SHP77 treated with DMSO at 0.1 percent for 48 hours (cell line): ENCODE results near the gene GPR148.
"Not testable (repeated sequence)": the region's sequence is repeated elsewhere in the genome, so short reads cannot be mapped to it uniquely, and the experiment has no call there.

Experiments used
- DNase-seq: peaks from one replicate; lab custom pipeline; 2025; lab: John Stamatoyannopoulos, UW

Gene GPR148

GRCh38 chr2:130728549-130729316 lies at the start of gene GPR148:
TSS of gene GPR148 (plus strand) at chr2:130729070. CDS start at chr2:130729152, 82 bp downstream.
- DNase-seq, result no peak

- DNase-seq, result not testable (repeated sequence)
Observed at GRCh38 chr2:130692041-130692770, 36.7 kb upstream of the GPR148 start.

- not testable (repeated sequence) for DNase-seq
Observed at GRCh38 chr2:130693474-130693873, 35.4 kb upstream of the GPR148 start.

GRCh38 chr2:130703250-130703649 lies 25.6 kb upstream of the GPR148 start:
- not testable (repeated sequence) for DNase-seq

GRCh38 chr2:130714795-130715194 lies 14.1 kb upstream of the GPR148 start:
- not testable (repeated sequence) for DNase-seq

- no peak for DNase-seq
Observed at GRCh38 chr2:130720036-130720435, 8.8 kb upstream of the GPR148 start.

GRCh38 chr2:130720528-130720927 lies 8.3 kb upstream of the GPR148 start:
- no peak for DNase-seq

- no peak for DNase-seq
Observed at GRCh38 chr2:130724455-130724854, 4.4 kb upstream of the GPR148 start.

- DNase-seq, result no peak
Observed at GRCh38 chr2:130726614-130727180, 2.2 kb upstream of the GPR148 start.

- DNase-seq, result no peak
Observed at GRCh38 chr2:130727286-130727924, 1.5 kb upstream of the GPR148 start.

GRCh38 chr2:130728007-130728454 lies 839 bp upstream of the GPR148 start:
- DNase-seq, result no peak

GRCh38 chr2:130729322-130730299 lies 741 bp downstream of the GPR148 start:
- no peak for DNase-seq

GRCh38 chr2:130732257-130732656 lies 3.4 kb downstream of the GPR148 start:
- DNase-seq, result not testable (repeated sequence)

- no peak for DNase-seq
Observed at GRCh38 chr2:130735200-130735599, 6.3 kb downstream of the GPR148 start.

- no peak for DNase-seq
Observed at GRCh38 chr2:130736487-130736886, 7.6 kb downstream of the GPR148 start.

- no peak for DNase-seq
Observed at GRCh38 chr2:130737592-130737991, 8.7 kb downstream of the GPR148 start.

- no peak for DNase-seq
Observed at GRCh38 chr2:130740671-130741070, 11.8 kb downstream of the GPR148 start.

- no peak for DNase-seq
Observed at GRCh38 chr2:130743278-130743677, 14.4 kb downstream of the GPR148 start.

- DNase-seq, result no peak
Observed at GRCh38 chr2:130744287-130745117, 15.6 kb downstream of the GPR148 start.

GRCh38 chr2:130749078-130749477 lies 20.2 kb downstream of the GPR148 start:
- DNase-seq, result no peak
